Endothelial cell of umbilical vein (primary cell): ENCODE results near the gene SEC62. TPM values are rescaled to one million over a fixed set of nuclear protein-coding genes. Genes with fewer than 3 reads are reported as not detected.

Experiments used
- BruUV-seq: library from RNA; stranded (reverse); fragments of 400-500 nt; replicated peaks from 2 replicates; lab custom pipeline; 2021; lab: Mats Ljungman, UMichigan
- CTCF ChIA-PET: fragments of 300-600, 350-600 bp; sonication (Branson Sonifier 250); formaldehyde crosslinking; loops from one replicate; lab custom pipeline; 2021; ENCODE audit warnings: antibody characterized with exemption, inconsistent platforms; lab: Charles Lee
- POLR2A ChIA-PET: fragments of 300-600, 350-600 bp; sonication (Branson Sonifier 250); formaldehyde crosslinking; loops from one replicate; lab custom pipeline; 2021; ENCODE audit warnings: antibody characterized with exemption, inconsistent platforms; lab: Charles Lee
- DNase-seq: peaks from one replicate; pipeline ENCODE4 v3.0.0-alpha.2; 2011; ENCODE audit warnings: low read depth, low spot score
- FAIRE-seq: peaks from 2 replicates; lab custom pipeline; 2011; peaks lifted over from hg19 to GRCh38; lab: Jason Lieb, UNC
- H2AFZ ChIP-seq: 2 replicates; pipeline ENCODE4 v1.6.0; 2012; ENCODE audit warnings: low read depth, low read length, control low read depth, inconsistent platforms
- H3K27ac ChIP-seq: 2 replicates; pipeline ENCODE4 v1.5.1; 2011; ENCODE audit warnings: low read depth, mild to moderate bottlenecking, control low read depth, low read length, moderate library complexity; ENCODE audit not compliant: insufficient read depth
- H3K27me3 ChIP-seq, 2 experiments: 2 replicates each; pipeline versions ENCODE4 v1.6.0 to v1.6.1; 2011; ENCODE audit warnings: low read length in 2 of 2, mixed read lengths in 1 of 2; ENCODE audit not compliant: control insufficient read depth in 2 of 2, insufficient read depth in 2 of 2
- H3K36me3 ChIP-seq, 2 experiments: 2 replicates in 1 of 2; 3 replicates in 1 of 2; pipeline ENCODE4 v1.5.1; 2011; ENCODE audit warnings: low read length in 2 of 2, mild to moderate bottlenecking in 1 of 2, moderate library complexity in 1 of 2; ENCODE audit not compliant: control insufficient read depth in 2 of 2, insufficient read depth in 2 of 2; ENCODE audit errors: extremely low read depth in 1 of 2
- H3K4me1 ChIP-seq: 3 replicates; pipeline ENCODE4 v1.5.1; 2011; ENCODE audit warnings: mild to moderate bottlenecking, low read length; ENCODE audit not compliant: control insufficient read depth, insufficient read depth; ENCODE audit errors: extremely low read depth
- H3K4me2 ChIP-seq: 2 replicates; pipeline ENCODE4 v1.6.1; 2011; ENCODE audit warnings: low read length, control low read depth, mixed read lengths; ENCODE audit not compliant: insufficient read depth
- H3K4me3 ChIP-seq, 3 experiments: fragments of 200-600 bp in 1 of 3; sonication (generic), shearing (Covaris generic) in 1 of 3; replicated peaks in 1 of 3; 2 replicates each; pipeline ENCODE4 v1.5.1; 2011 to 2016; ENCODE audit warnings: control low read depth in 3 of 3, low read length in 3 of 3, mild to moderate bottlenecking in 2 of 3, inconsistent platforms in 1 of 3, low read depth in 1 of 3, moderate library complexity in 1 of 3; ENCODE audit not compliant: insufficient read depth in 1 of 3
- H3K79me2 ChIP-seq: 2 replicates; pipeline ENCODE4 v1.6.0; 2012; ENCODE audit warnings: low read length, inconsistent platforms; ENCODE audit not compliant: control insufficient read depth, insufficient read depth
- H3K9ac ChIP-seq: replicated peaks from 2 replicates; pipeline ENCODE3; 2011; ENCODE audit warnings: low read length, control low read depth; ENCODE audit not compliant: insufficient read depth; ENCODE audit errors: extremely low read depth
- H3K9me1 ChIP-seq: replicated peaks from 3 replicates; pipeline ENCODE4 v1.6.0; 2011; ENCODE audit warnings: mild to moderate bottlenecking, low read length; ENCODE audit not compliant: control insufficient read depth, insufficient read depth; ENCODE audit errors: extremely low read depth
- H3K9me3 ChIP-seq: replicated peaks from 2 replicates; pipeline ENCODE4 v1.5.1; 2012; ENCODE audit warnings: low read length, inconsistent platforms; ENCODE audit not compliant: control insufficient read depth, insufficient read depth
- H4K20me1 ChIP-seq: replicated peaks from 2 replicates; pipeline ENCODE3; 2011; ENCODE audit warnings: mild to moderate bottlenecking, low read length; ENCODE audit not compliant: control insufficient read depth, insufficient read depth; ENCODE audit errors: extremely low read depth
- CTCF ChIP-seq, 2 donors: IDR thresholded peaks; 1 replicate in 1 of 2; 2 replicates in 1 of 2; pipeline ENCODE4 v1.5.1; 2011; ENCODE audit warnings: low read length in 2 of 2, mild to moderate bottlenecking in 2 of 2, moderate library complexity in 2 of 2, control low read depth in 1 of 2, inconsistent platforms in 1 of 2, low read depth in 1 of 2; ENCODE audit not compliant: insufficient read depth in 1 of 2; ENCODE audit errors: extremely low read depth in 1 of 2
- EZH2 ChIP-seq: IDR thresholded peaks from 2 replicates; pipeline ENCODE4 v1.6.1; 2012; ENCODE audit warnings: borderline replicate concordance, low read depth, mild to moderate bottlenecking, moderate library complexity, low read length, inconsistent platforms; ENCODE audit not compliant: severe bottlenecking
- FOS ChIP-seq: IDR thresholded peaks from 2 replicates; pipeline ENCODE4 v1.6.1; 2011; ENCODE audit warnings: mild to moderate bottlenecking, low read length, moderate library complexity, borderline replicate concordance; ENCODE audit not compliant: insufficient read depth
- GATA2 ChIP-seq: IDR thresholded peaks from 2 replicates; pipeline ENCODE4 v1.7.0; 2011; ENCODE audit warnings: low read depth, mild to moderate bottlenecking, moderate library complexity, mixed read lengths, low read length; ENCODE audit not compliant: insufficient read length, insufficient read depth
- JUN ChIP-seq: IDR thresholded peaks from 2 replicates; pipeline ENCODE4 v1.6.1; 2011; ENCODE audit warnings: borderline replicate concordance, low read depth; ENCODE audit not compliant: insufficient read length, insufficient read depth
- MAX ChIP-seq: IDR thresholded peaks from 2 replicates; pipeline ENCODE4 v1.6.1; 2011; ENCODE audit not compliant: insufficient read depth, insufficient read length
- MYC ChIP-seq: IDR thresholded peaks from one replicate; pipeline ENCODE4 v1.6.1; 2011; ENCODE audit warnings: mild to moderate bottlenecking, low read depth, low read length
- POLR2A ChIP-seq: IDR thresholded peaks from 2 replicates; pipeline ENCODE4 v1.6.1; 2012; ENCODE audit warnings: low read depth, mild to moderate bottlenecking, control low read depth, low read length
- POLR2AphosphoS5 ChIP-seq: IDR thresholded peaks from 2 replicates; pipeline ENCODE4 v1.6.1; 2012; ENCODE audit warnings: low read depth, mild to moderate bottlenecking, control low read depth, low read length, moderate library complexity; ENCODE audit not compliant: insufficient read depth
- dilution Hi-C: fragments of 300-500 bp; cut with MboI; formaldehyde crosslinking; loops from one replicate; pipeline ENCODE4 v1.15.0; 2019; ENCODE audit warnings: low sequenced_read_pairs; ENCODE audit not compliant: extremely low pct_ligation_motif_present
- intact Hi-C: fragments of 100-400 bp; cut with micrococcal nuclease; formaldehyde crosslinking; loops from one replicate; pipeline ENCODE4 v1.10.0; 2022
- polyA plus RNA-seq, 4 experiments: library from polyadenylated mRNA; depleted of rRNA in 3 of 4; stranded (reverse) in 3 of 4; unstranded in 1 of 4; fragments of >200 nt; gene quantifications; 2 replicates each; pipeline versions ENCODE4 v1.2.1 to v1.2.3, GENCODE V29; 2011 to 2012; ENCODE audit warnings: missing spikeins in 1 of 4
- total RNA-seq: library from RNA; stranded (reverse); gene quantifications from 2 replicates; pipeline ENCODE4 v1.2.3, GENCODE V29; 2021

SEC62 gene
- total and polyA plus RNA-seq, 2 donors (not counting 3 experiments of a cell fraction or from before 2014, with no cell fraction given), result 90.7 to 90.8 TPM

- CTCF ChIA-PET, result interaction anchor here (0.9 kb wide), 1 partner anchor 166 kb away, joined by 3 read pairs; no protein-coding TSS in a partner anchor
- Histone ChIP-seq H3K79me2 (no peaks in the 10 kb centered on the region), H3K9me3 (no peaks in the 10 kb centered on the region), H3K4me2 (no peak overlapping the region), H3K9ac (no peak overlapping the region), H3K9me1 (no peaks in the 10 kb centered on the region), H3K27me3 (no peaks in the 10 kb centered on the region), H3K4me1 (peaks cover 5% of the 10 kb centered on the region), H3K4me3 (no peak overlapping the region), H3K27ac (no peak overlapping the region), H3K36me3 (no peaks in the 10 kb centered on the region), H4K20me1 (no peaks in the 10 kb centered on the region), H2AFZ (no peak overlapping the region)
- no TSS peak for BruUV-seq
- dilution Hi-C loops (no loop called here), intact Hi-C loops (no loop called here)
- no peak for FAIRE-seq
- TF ChIP-seq MYC (no peak), POLR2AphosphoS5 (no peak), GATA2 (no peak), CTCF (IDR thresholded peaks at IDR 0.05; ENCODE audit: extremely low read depth in 1 of 2, insufficient read depth in 1 of 2, low read depth in 1 of 2, low read length in 2 of 2) (no peak), POLR2A (no peak), JUN (no peak), FOS (no peak), EZH2 (no peak), MAX (no peak)
- no peak for DNase-seq
- POLR2A ChIA-PET, result no interaction called here
Observed at GRCh38 chr3:170047133-170047404, 80.5 kb downstream of the SEC62 start.

Other genes with a start within 250 kb of the SEC62 start
- gene TERC, start 201.7 kb upstream of the SEC62 start, total RNA-seq, result 6.1 and 10.0 TPM in 2 replicates
- 2.6 TPM in 2 replicates for gene TERC, start 201.7 kb upstream of the SEC62 start, polyA plus RNA-seq
- gene ACTRT3, start 197.2 kb upstream of the SEC62 start, total RNA-seq, result 3.3 and 5.1 TPM in 2 replicates
- gene ACTRT3, start 197.2 kb upstream of the SEC62 start, polyA plus RNA-seq, result 2.1 and 2.6 TPM in 2 replicates
- gene MYNN, start 193.4 kb upstream of the SEC62 start, total RNA-seq, result 11.7 and 12.7 TPM in 2 replicates
- 5.5 and 7.1 TPM in 2 replicates for gene MYNN, start 193.4 kb upstream of the SEC62 start, polyA plus RNA-seq
- not detected in 2 replicates for gene LRRIQ4, start 153.9 kb upstream of the SEC62 start, total RNA-seq
- gene LRRIQ4, start 153.9 kb upstream of the SEC62 start, polyA plus RNA-seq, result 0.04 TPM in 1 of 2 replicates, not detected in the other
- gene LRRC34, start 153.9 kb upstream of the SEC62 start, total RNA-seq, result 2.4 and 2.5 TPM in 2 replicates
- gene LRRC34, start 153.9 kb upstream of the SEC62 start, polyA plus RNA-seq, result 0.59 and 0.72 TPM in 2 replicates
- not detected in 2 replicates for gene LRRC31, start 96.9 kb upstream of the SEC62 start, total RNA-seq
- gene LRRC31, start 96.9 kb upstream of the SEC62 start, polyA plus RNA-seq, result not detected in 2 replicates
- gene SAMD7, start 55.2 kb upstream of the SEC62 start, total RNA-seq, result not detected in 2 replicates
- gene SAMD7, start 55.2 kb upstream of the SEC62 start, polyA plus RNA-seq, result not detected in 2 replicates
- 1.1 and 1.3 TPM in 2 replicates for gene GPR160, start 71.2 kb downstream of the SEC62 start, total RNA-seq
- 0.35 and 0.39 TPM in 2 replicates for gene GPR160, start 71.2 kb downstream of the SEC62 start, polyA plus RNA-seq
- gene PHC3, start 214.9 kb downstream of the SEC62 start, total RNA-seq, result 34.4 and 45.8 TPM in 2 replicates
- gene PHC3, start 214.9 kb downstream of the SEC62 start, polyA plus RNA-seq, result 35.7 and 41.1 TPM in 2 replicates